Ovary (tissue), 3 donors: ENCODE measurements around the gene ITGAL.

Experiments used
- EP300 ChIP-seq: sonication (generic); formaldehyde crosslinking; IDR thresholded peaks from one replicate; pipeline ENCODE4 v1.6.1; 2017; ENCODE audit warnings: antibody characterized with exemption
- POLR2A ChIP-seq: fragments of 450-650 bp; IDR thresholded peaks from one replicate; pipeline ENCODE4 v1.6.1; 2017; ENCODE audit warnings: antibody characterized with exemption, mild to moderate bottlenecking, moderate library complexity
- TF ChIP-seq, protein P1 (sequence below), 3 donors: fragments of 450-650 bp in 2 of 3; fragments of 200-600 bp in 1 of 3; IDR thresholded peaks; one replicate each; pipeline versions ENCODE4 v1.5.1 to v1.8.0; 2016 to 2022; ENCODE audit warnings: antibody characterized with exemption in 3 of 3, mild to moderate bottlenecking in 1 of 3
- donor health status: DM: no; HTN: no; CAD: no.

DNA sequence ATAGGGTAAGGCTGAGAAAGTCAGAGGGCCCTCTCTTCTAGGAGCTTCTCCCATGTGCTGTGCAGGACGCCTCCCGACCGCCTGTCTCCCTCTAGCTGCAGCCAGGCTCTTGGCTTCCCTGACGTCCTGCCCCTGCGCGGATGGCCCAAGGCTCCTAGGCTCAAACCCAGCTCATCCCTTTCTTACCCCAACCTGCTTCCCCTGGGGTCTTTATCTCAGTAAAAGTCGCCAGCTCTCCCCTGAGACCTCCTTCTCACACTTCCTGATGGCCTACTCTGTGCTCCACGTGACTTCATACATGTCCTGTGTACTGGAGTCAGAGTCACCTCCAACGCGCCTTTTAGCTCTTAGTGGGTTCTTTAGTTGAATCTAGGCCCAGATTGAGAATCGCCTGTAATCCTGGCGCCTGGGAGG is 63.2 kb downstream of the ITGAL start:
- TF ChIP-seq, protein P1, sequence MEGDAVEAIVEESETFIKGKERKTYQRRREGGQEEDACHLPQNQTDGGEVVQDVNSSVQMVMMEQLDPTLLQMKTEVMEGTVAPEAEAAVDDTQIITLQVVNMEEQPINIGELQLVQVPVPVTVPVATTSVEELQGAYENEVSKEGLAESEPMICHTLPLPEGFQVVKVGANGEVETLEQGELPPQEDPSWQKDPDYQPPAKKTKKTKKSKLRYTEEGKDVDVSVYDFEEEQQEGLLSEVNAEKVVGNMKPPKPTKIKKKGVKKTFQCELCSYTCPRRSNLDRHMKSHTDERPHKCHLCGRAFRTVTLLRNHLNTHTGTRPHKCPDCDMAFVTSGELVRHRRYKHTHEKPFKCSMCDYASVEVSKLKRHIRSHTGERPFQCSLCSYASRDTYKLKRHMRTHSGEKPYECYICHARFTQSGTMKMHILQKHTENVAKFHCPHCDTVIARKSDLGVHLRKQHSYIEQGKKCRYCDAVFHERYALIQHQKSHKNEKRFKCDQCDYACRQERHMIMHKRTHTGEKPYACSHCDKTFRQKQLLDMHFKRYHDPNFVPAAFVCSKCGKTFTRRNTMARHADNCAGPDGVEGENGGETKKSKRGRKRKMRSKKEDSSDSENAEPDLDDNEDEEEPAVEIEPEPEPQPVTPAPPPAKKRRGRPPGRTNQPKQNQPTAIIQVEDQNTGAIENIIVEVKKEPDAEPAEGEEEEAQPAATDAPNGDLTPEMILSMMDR (IDR thresholded peaks at IDR 0.05) = peak; percentile 23 to 56 (median 47)
- no peak for TF ChIP-seq POLR2A
- no peak for TF ChIP-seq EP300
